ENCODE results near the gene ARHGEF10L.
"Not testable (repeated sequence)": the region's sequence is repeated elsewhere in the genome, so short reads cannot be mapped to it uniquely, and the experiment has no call there.

ARHGEF10L gene

GRCh38 chr1:17539477-17540254, at the start of gene ARHGEF10L:
Gene ARHGEF10L, plus strand, starts transcription at chr1:17539698. Its CDS starts 40,898 bp downstream, at chr1:17580596.
- TF ChIP-seq CTCF (IDR thresholded peaks at IDR 0.05; ENCODE audit: low read depth, low read length): no peak
- DNase-seq (ENCODE audit: low read depth in 2 of 2): peak in 1 of 2 donors; percentile 23
- H3K4me3 ChIP-seq (replicated peaks in 1 of 2; ENCODE audit: low read depth in 2 of 2, low read length in 2 of 2): peak within 1 kb of the TSS; percentile 67 to 80

- H3K4me3 ChIP-seq (replicated peaks in 1 of 2; ENCODE audit: low read depth in 2 of 2, low read length in 2 of 2); DNase-seq (ENCODE audit: low read depth in 2 of 2): not testable (repeated sequence)
Observed at GRCh38 chr1:17489768-17490417, 49.6 kb upstream of the ARHGEF10L start.

- H3K4me3 ChIP-seq (replicated peaks in 1 of 2; ENCODE audit: low read depth in 2 of 2, low read length in 2 of 2); DNase-seq (ENCODE audit: low read depth in 2 of 2): not testable (repeated sequence)
Observed at GRCh38 chr1:17490667-17491066, 48.8 kb upstream of the ARHGEF10L start.

GRCh38 chr1:17494114-17494729, 45.3 kb upstream of the ARHGEF10L start:
- peak; percentile 92 for TF ChIP-seq CTCF (IDR thresholded peaks at IDR 0.05; ENCODE audit: low read depth, low read length)
- H3K4me3 ChIP-seq (replicated peaks in 1 of 2; ENCODE audit: low read depth in 2 of 2, low read length in 2 of 2): no peak overlapping the region
- DNase-seq (ENCODE audit: low read depth in 2 of 2): peak; percentile 73 to 76

GRCh38 chr1:17496419-17496818, 43.1 kb upstream of the ARHGEF10L start:
- TF ChIP-seq CTCF (IDR thresholded peaks at IDR 0.05; ENCODE audit: low read depth, low read length): no peak
- no peak for DNase-seq (ENCODE audit: low read depth in 2 of 2)
- no peak overlapping the region for H3K4me3 ChIP-seq (replicated peaks in 1 of 2; ENCODE audit: low read depth in 2 of 2, low read length in 2 of 2)

GRCh38 chr1:17498214-17498613, 41.3 kb upstream of the ARHGEF10L start:
- no peak for TF ChIP-seq CTCF (IDR thresholded peaks at IDR 0.05; ENCODE audit: low read depth, low read length)
- DNase-seq (ENCODE audit: low read depth in 2 of 2): no peak
- H3K4me3 ChIP-seq (replicated peaks in 1 of 2; ENCODE audit: low read depth in 2 of 2, low read length in 2 of 2): no peak overlapping the region

- H3K4me3 ChIP-seq (replicated peaks in 1 of 2; ENCODE audit: low read depth in 2 of 2, low read length in 2 of 2): no peak overlapping the region
- peak; percentile 96 for TF ChIP-seq CTCF (IDR thresholded peaks at IDR 0.05; ENCODE audit: low read depth, low read length)
- DNase-seq (ENCODE audit: low read depth in 2 of 2): peak; percentile 85 to 90
Observed at GRCh38 chr1:17502326-17502778, 37.1 kb upstream of the ARHGEF10L start.

Data from cardiac fibroblast (primary cell).